GM19193 (cell line): ENCODE data around the gene APLNR.

Experiments
- POLR2A ChIP-seq: IDR thresholded peaks from 4 replicates; pipeline ENCODE4 v1.6.1; 2011; ENCODE audit not compliant: insufficient read depth, insufficient read length; ENCODE audit errors: extremely low read depth

APLNR gene

GRCh38 chr11:57231539-57232253 is 5.4 kb downstream of the APLNR start:
- no peak for TF ChIP-seq POLR2A

- no peak for TF ChIP-seq POLR2A
Observed at GRCh38 chr11:57230791-57231538, 6.1 kb downstream of the APLNR start.

GRCh38 chr11:57230316-57230715 is 6.7 kb downstream of the APLNR start:
- TF ChIP-seq POLR2A, result no peak

DNA sequence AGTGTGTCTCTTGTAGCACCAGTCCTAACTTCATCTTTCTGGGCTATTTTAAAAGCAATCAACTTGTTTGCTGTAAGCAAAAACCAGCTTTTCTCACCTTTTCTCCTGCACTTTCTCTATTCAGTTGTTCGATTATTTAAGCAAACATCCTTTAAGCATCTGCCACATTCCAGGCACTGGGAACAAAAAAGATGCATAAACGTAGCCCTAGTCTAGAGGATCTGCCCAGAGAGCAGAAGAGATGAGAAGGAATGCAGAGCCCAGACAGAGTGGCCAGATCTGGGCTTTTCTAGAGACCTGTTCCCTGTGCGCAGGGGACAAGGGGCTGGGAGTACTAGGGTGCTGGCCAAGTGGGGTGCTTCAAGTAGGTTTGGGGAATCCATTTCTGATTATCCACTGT is 8.4 kb downstream of the APLNR start:
- TF ChIP-seq POLR2A, result no peak

GRCh38 chr11:57224537-57224936 is 12.5 kb downstream of the APLNR start:
- no peak for TF ChIP-seq POLR2A

DNA sequence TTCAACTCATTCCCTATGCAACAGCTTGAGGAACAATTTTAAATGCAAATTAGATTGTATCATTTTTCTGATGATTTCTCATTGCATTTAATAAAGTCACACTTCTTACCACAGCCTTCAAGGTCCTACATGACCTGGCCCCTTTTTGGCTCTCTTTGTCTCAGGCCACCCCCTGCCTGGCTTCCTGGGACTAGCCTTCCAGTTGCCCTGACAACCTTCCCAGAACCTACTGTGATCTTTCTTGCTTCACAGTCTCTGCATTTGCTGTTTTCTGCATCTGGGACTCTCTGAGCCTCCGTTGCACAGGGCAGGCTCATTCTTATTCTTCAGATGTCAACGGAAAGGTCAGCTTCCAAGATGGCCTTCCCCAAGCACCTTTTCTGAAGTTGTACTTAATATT is 12.9 kb downstream of the APLNR start:
- no peak for TF ChIP-seq POLR2A

DNA sequence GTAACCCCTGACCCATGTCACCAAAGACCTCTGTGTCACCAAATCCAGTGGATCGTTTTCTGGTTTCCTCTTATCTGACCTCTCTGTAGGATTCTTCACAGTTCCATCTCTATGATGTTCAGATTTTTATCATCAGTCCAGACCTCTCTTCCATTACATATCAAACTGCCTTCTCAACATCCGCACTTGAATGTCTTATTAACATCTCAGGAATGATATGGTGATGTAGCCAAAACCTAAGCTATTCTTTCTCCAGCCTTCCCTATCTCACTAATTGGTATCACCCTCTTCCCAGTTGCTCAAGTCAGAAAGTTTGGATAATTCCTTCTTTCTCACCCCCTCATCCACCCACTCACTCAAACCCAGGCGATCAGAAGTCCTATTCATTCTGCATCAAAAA is 13.4 kb downstream of the APLNR start:
- TF ChIP-seq POLR2A, result no peak

GRCh38 chr11:57222239-57222638 is 14.8 kb downstream of the APLNR start:
- TF ChIP-seq POLR2A, result no peak

DNA sequence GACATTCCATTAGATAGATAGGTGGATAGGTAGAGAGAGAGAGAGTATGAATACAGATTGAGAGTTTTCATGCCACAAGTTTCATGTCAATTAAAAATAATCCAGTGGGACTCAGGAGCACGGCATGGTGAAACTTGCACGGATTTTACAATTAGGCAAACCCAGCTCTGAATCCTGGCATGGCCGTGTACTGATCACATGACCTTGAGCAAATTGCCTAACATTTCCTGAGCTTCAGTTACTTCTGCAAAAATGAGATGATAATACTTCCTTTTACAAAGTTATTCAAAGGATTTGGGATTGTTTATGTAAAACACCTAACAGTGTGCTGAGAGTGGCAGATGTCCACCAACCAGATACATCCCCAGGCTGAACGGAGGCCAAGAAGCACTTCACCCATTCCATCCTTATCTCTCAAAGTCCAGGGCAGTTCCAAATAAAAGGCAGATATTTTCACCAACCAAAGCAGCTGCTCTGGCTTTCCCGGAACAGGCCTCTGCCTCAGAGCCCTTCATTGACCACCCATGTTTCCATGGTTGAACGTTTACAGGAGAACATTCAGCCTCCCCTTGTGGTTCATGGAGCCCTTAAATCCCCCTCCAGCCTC is 17.9 kb downstream of the APLNR start:
- no peak for TF ChIP-seq POLR2A

DNA sequence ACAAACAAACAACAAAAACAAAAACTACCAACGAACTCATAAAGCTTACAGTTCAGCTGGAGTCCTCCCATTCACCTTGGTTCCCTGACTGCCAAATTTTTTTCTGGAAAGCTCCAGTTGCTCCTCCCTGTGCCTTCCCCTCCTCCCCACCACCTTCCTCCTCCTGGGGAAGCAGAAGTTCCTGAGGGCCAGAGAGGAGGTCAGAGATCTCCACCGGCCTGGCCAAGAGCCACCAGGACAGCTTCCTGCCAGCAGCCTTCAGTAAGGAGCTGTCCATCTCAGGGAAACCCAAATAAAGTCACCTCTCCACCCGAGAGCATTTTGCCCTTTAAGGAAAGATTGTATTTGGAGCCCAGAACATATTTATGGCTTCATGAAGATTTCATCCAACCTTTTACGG is 20.0 kb downstream of the APLNR start:
- no peak for TF ChIP-seq POLR2A

DNA sequence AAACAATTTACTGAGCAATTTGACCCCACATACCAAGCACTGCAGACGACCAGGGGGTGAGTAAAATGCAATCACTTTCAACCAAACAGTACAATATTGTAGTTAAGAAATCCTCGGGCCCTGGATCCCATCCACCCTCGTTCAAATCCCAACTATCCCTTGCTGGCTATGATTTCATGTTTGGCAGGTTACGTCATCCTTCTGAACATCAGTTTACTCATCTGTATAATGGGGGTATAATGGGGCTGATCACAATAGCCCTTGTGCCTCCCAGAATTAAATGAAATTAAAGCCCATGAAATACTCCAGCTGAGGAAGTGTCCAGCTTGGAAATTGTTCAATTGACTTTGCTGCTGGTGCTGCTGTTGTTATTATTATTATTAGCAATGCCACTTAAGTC is 20.6 kb downstream of the APLNR start:
- TF ChIP-seq POLR2A, result no peak

DNA sequence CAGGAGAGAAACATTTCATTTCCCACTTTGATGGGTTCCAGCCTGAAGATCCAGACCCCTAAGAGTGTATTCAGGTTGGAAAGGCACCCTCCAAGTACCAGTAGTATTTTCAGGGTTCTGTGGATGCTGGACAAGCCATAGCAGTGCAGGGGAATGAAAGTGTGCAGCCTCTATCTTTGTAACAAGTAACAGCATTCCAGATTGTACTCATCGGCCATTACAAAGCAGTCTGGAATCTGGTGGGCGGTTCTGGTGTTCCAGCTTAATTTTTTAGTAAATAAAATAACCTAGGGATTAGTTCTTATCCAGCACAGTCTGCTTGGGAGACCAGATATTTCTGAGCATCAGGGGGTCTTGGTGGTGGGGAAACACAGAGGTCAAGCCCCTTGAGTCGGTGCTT is 22.6 kb downstream of the APLNR start:
- TF ChIP-seq POLR2A, result no peak

DNA sequence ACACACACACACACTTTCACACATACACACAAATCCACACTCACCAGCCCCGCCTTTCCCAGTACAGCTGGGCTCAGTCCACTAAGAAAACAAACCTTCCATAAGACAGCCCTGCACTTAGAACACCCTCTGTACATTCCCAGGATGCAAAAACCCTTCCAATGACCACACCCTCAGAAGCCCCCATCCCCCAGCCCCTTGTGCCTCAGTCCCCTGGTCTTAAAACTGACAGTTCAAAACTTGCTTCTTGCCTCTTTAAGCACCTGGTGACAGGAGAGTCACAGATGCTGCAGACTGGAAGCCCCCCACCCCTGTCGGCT is 23.0 kb downstream of the APLNR start:
- TF ChIP-seq POLR2A, result no peak

DNA sequence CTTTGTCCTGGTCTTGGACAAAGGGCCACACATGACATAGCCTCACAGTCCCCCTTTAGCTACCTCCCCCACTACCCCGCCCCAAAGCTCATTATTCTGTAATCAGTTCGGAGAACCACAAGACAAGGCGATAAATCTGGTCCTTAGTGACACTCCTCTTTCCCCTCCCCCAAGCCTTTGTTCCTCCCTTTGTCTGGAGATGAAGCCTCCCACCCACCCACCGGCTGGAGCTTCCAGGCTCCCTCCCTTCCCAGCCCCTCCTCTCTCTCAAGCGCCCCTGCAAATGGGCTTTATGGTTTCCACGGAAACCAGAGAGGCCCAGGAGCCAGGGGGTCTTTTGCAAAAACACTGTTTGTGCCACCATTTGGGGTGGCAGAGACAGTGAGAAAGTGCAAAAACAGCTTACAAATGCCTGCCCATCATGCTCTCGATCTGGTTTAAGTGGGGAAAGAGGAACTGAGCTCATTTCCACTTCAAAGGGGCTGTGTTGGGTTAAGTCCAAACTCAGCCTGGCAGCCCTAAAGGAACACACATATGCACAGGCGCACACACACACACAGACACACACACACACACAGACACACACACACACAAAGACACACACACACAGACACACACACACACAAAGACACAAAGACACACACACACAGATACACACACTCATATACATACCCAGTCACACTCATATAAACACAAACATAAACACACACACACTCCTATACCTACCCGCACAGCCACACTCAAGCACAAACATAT is 23.5 kb downstream of the APLNR start:
- TF ChIP-seq POLR2A, result no peak

GRCh38 chr11:57210781-57211180 is 26.3 kb downstream of the APLNR start:
- TF ChIP-seq POLR2A, result no peak
